ENCODE measurements around the gene ERICH2.

DNA sequence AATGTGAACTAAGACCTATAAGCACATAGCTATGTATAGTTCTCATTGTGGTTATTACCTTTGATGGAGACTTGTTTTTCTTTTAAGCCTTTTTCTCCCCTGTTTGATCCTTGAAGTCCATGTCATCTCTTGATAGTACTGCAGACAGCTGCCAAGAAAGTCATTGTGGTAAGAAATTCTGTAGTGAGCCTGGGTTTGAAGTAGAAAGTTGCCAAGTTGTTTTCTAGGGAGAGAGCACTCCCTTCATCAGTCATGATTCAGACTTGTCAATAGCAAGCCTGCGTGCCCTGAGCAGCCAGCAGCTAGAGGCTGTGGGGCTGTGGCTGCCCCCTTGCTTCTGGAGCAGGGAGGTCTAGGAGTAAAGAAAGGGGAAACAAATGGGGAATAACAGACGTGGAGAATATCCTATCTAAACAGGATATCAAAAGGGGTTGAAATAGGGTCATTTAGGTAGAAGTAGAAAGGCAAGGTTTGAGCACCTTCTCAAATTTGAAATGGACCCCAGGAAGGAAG lies 46.7 kb upstream of the ERICH2 start:
- TF ChIP-seq, protein P1, sequence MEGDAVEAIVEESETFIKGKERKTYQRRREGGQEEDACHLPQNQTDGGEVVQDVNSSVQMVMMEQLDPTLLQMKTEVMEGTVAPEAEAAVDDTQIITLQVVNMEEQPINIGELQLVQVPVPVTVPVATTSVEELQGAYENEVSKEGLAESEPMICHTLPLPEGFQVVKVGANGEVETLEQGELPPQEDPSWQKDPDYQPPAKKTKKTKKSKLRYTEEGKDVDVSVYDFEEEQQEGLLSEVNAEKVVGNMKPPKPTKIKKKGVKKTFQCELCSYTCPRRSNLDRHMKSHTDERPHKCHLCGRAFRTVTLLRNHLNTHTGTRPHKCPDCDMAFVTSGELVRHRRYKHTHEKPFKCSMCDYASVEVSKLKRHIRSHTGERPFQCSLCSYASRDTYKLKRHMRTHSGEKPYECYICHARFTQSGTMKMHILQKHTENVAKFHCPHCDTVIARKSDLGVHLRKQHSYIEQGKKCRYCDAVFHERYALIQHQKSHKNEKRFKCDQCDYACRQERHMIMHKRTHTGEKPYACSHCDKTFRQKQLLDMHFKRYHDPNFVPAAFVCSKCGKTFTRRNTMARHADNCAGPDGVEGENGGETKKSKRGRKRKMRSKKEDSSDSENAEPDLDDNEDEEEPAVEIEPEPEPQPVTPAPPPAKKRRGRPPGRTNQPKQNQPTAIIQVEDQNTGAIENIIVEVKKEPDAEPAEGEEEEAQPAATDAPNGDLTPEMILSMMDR (IDR thresholded peaks at IDR 0.05): no peak
- TF ChIP-seq POLR2A (IDR thresholded peaks at IDR 0.05) (no peak), EP300 (IDR thresholded peaks at IDR 0.05) (no peak)
